Measurements from ENCODE around the gene PDIA6.

The PDIA6 gene

DNA sequence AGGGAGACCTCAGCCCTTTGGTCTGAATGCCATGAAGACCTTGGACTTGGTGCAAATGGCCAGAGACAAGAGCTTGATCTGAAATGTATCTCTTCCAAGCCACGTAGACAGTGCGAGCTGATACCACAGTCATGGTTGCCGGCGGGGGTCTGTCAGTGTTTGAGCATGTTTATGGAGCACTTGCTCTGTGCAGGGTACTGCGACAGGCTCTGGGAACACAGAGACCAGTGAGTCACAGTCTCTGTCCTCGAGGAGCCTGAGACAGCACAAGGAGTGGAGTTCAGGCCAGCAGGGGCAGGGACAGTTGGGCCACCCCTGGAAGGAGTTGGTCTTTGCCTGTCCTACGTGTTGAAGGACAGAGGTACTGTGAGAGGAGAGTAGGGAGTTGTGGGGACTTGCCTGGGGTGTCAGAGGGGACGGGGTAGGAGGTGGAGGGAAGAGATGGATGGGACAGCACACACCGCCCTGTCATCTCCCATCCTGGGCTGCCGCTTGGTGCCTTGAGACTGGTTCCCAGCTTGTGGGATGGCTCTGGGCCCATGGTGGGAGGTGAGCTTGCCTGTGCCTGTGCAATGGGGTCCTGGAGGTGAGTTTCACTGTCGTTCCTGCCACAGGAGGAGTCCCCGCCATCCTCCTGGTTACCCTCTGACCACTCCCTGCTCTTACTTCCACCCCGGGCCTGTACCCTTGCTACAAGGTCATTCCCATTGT, 51.6 kb downstream of the PDIA6 start:
- DNase-seq = no peak

DNA sequence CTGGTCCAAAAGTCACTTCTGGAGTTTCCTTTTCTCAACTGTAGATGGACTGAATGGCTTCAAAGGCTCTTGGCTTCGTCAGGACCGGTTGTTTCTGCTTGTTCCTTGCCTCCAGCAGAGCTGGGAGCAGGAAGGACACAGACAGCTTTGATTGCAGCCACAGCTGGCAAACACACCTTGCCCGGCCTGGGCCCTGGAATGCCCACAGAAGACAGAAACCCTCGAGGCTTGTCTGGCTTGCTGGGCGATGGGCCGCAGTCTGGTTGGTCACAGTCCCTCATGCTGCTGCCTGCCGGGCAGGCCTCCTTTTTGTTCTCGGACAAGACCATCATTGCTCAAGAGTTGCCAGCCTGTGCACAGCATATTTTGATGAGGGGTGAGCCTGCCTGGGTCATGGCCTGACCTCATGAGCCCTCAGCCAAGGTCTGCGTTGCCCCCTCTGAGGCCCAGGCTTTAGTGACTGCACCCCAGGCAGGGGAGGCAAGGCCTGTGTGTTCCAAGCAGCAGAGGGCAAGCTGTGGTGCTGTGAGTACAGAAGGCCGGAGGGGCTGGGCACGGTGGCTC, 53.4 kb downstream of the PDIA6 start:
- DNase-seq = no peak

DNA sequence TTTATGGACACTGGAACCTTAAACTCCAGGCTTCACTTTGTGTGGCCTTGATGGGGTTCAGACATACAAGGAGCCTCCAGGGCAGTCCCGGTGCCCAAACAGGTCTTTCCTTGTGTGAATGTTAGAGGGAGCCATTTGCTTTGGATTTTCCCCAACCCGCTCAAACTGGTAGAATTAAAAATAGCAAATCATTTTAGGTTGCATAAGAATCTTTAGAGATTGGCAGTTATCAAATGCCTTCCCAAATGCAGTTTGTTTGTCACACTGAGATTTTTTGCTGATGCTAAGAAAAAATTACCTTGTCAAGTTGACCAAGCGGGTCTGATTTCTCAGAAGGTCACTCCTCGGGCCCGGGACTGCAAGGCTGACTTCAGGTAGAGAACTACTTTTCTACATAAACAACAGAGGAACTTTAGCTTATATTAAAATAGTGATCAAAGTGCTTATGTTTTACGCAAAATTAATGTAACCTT, 54.7 kb downstream of the PDIA6 start:
- no peak for DNase-seq

DNA sequence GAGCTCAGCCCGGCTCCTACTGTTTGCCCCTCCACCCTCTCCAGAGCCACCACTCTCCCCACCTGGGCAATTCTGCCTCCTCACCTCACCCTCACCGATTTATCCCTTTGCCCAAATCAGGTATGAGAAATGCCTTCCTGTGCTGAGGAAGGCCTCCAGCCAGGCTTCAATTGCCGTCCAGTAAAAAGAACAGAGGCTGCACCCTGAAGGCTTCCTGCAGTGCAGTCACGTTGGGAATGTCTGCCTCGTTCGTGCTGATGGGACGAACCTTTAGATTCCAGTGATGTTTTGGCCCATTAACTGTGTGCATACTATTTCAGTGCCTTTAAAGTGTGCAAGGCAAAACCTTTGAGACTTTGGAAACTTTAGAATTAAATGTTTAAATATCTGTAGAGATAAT, 57.0 kb downstream of the PDIA6 start:
- no peak for DNase-seq

DNA sequence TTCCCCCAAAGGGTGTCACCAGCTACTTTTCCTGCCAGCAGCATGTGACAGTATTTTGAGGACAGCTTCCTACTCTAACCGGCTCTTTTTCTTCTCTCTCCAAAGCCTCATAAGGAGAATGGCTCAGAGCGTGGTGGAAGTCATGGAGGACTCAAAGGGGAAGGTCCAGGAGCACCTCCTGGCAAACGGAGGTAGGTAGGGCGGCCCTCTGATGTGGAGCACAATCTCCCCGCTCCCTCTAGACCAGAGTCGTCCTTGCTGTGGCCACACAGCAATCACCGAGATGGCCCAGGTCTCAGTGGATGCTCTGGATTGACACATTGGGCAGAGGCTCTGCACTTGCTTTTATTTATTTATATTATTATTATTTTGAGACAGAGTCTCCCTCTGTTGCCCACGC, 58.7 kb downstream of the PDIA6 start:
- no peak for DNase-seq

DNA sequence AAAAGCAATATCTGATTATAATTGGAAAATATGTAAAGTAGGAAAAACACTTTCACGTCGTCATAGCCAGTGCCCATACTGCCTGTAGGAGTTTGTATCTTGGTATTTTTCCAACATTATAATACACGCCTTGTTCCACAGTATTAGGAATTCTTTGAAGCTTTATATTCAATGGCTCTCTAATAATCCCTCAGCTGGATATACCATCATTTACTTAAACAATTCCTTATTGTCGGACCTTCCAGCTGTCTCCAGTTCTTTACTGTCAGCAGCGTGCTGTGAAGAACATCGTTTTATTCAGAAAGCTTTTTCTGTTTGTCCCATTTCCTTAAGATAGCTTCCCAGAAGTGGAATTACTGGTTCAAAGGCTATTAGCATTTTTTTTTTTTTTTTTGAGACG, 59.4 kb downstream of the PDIA6 start:
- no peak for DNase-seq

DNA sequence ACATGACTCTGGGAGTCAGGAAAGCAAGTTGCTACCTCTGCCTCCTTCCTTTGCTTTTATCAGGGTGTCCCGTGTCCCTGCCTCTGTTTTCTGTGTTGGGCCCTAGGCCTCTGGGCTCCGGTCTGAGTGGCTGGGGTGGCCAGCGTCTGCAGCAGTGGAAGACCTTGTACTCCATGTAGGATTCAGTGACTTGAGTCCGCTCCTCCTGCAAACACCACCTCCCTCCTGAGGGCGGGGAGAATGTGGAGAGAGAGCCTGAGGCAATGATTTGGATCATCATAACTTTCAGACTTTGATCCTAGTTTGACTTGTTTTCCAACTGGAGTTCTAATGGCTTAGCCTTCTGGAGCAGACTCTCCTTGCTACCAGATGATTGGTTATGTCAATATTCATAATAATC, 60.3 kb downstream of the PDIA6 start:
- DNase-seq = no peak

DNA sequence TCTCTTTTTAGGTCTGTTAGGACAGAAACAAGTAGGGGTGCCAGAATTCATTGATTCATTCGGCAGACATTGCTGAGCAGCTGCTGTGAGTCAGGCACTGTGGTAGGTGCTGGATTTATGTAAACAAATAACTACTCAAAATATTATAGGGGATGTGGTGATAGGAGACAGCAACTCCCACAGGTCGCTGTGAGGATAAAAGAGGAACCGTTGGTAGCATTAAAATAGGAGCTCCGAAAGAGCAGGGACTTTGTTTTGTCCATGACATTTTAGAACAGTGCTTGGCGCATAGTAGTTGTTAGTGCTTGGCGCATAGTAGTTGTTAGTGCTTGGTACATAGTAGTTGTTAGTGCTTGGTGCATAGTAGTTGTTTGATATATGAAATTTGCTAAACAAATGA, 62.0 kb downstream of the PDIA6 start:
- no peak for DNase-seq

DNA sequence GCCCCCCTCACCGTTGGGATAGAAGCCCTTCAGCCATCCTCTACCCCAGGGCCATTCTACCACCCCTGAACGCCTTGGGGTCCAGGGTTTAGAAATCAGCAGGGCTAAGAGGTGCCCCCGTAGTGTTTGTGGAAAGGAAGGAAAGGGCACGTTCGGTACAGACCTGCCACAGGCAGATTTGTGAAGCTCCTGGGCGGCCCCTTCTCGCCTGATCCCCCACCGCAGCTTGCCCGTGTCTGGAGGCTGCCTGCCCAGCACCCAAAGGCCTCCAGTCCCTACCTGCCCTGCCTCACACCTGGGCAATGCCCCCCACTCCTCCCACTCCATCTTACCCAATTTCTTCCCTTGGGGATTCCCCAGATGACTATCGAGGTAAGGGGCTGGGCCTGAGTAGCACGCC, 69.9 kb downstream of the PDIA6 start:
- no peak for DNase-seq

DNA sequence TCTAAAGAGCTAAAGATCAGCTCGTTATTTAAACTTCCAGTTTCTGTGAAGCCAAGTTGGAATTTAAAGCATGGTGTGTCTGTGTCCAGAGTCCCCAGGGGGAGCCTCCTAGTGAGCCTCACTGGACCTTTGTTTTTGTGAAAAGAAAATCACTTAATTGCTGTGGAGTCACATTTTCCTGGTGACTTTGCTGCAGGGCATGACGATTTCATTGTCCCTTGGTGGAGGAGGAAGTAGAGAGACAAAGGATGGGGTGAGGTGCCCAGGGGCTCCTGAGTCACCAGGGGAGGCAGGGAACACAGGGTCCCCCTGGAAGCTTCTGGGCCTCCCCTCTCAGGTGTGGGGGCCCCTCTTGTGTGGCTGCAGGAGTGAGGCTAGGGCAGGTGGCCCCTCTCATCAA, 71.4 kb downstream of the PDIA6 start:
- DNase-seq = no peak

DNA sequence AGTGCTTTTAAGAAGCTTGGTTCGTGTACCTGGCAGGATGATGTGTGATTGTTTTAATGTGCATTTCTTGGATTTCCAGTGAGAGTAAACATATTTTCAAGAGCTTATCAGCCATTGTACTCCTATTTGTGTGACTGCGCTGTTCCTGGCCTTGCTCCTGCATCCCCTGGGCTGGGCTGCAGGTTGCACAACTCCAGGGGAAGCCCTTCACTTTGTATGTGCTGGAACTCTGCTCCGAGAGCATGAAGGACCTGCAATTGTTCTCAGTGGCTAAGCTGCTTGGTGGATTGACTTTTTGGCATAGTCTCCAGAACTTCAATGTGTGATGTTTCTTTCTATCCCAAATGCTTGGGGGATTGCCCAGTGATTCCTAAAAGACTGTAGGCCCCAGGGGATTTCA, 72.4 kb downstream of the PDIA6 start:
- DNase-seq = no peak

DNA sequence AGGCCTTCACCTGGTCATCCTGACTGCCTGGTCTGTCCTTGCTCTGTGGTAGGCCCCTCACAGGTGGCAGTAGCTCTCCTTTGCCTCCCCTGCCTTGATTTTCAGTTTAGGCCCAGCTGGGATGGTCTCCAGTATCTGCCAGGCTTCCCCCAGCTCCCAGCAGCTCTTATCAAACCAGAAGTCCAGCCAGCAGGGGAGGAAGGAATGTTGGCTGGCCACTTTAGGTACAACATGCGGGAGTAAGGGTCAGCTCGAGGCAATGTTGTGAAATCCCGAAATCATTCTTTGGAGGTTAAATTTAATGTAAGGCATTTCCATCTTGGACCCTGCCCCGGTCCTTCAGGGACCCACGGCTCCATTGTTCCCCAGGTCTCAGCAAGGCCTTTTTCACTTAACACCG, 74.4 kb downstream of the PDIA6 start:
- no peak for DNase-seq

DNA sequence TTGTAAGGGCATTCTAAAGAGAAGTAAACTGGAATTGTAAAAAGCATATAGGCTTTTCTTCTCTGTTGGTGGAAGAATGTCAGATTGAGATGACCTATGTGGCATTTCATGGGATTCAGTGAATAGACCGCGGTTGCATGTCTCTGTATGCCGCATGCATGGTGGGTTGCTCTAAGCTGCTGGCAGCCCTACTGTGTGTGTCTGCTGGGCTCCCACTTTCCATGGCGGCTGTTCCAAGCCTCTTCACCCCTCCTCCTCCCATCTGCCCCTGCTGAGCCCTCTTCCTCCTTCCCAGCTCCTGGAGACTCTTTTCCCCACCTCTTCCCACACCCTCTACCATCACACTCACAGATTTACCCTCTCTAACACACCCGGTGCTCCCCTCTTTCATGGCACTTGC, 78.6 kb downstream of the PDIA6 start:
- DNase-seq = no peak

DNA sequence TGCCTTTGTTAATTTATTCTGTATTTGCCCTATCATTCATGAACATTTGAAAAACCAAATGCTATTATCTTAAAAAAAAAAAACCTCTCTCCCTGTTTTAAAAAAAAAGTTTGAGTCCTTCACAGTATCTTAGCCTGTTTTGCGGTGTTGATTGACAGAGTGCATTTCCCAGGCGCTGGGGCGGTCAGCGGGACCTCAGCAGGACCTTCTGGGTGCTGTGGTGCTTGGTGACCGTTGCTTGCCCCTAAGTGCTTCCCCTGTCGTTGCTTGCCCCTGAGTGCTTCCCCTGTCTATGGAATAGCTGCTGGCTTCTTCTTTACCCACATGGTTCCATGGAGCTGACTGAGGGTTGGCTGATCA, 79.0 kb downstream of the PDIA6 start:
- no peak for DNase-seq

All from NCI-H774 (cell line).